Stimulated activated CD4-positive, alpha-beta T cell treated with anti-CD3 and anti-CD28 coated beads, Interleukin-12 subunit alpha, Interleukin-12 subunit beta, amount 100 ng/mL, for 24 hours (primary cell): ENCODE data around the gene CD38.
"Not testable (repeated sequence)": the region's sequence is repeated elsewhere in the genome, so short reads cannot be mapped to it uniquely, and the experiment has no call there.

Experiments
- DNase-seq, 2 experiments: peaks; one replicate each; pipeline ENCODE4 v3.0.0-alpha.2; 2020; ENCODE audit warnings: low read depth in 2 of 2

Gene CD38

DNA sequence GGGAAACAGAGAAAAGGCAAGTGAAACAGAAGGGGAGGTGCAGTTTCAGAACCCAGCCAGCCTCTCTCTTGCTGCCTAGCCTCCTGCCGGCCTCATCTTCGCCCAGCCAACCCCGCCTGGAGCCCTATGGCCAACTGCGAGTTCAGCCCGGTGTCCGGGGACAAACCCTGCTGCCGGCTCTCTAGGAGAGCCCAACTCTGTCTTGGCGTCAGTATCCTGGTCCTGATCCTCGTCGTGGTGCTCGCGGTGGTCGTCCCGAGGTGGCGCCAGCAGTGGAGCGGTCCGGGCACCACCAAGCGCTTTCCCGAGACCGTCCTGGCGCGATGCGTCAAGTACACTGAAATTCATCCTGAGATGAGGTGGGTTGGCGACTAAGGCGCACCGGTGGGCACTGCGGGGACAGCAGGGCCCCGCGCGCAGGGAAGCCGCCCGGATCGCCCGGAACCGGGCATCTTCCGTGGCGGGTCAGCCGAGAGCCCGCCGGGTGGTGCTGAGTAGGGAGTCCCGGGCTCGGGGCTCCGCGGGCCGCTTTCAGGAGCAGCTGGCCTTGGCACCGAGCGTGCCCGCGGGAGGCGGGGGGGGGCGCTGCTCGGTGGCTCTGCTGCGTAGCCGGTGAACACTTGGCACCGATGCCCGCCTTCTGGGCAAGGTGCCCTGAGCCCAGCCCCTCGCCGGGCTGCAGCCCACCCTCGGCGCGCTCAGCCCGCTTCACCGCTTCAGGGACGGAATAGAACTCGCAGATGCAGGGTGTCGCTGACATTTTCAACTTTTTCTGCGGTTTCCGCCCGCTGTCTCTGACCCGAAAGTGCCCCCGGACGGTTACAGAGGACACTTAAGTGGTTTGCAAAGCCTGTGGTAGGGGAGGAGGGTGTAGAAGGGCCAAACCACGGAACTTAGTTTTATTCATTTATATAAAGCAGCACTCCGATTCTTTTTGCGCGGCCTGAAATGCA, at the start of gene CD38:
TSS of gene CD38 (plus strand) at position 40 of the 953 bp plus-strand sequence. CDS start at position 127, 87 bp downstream.
- DNase-seq = peak; percentile 39 to 45

DNA sequence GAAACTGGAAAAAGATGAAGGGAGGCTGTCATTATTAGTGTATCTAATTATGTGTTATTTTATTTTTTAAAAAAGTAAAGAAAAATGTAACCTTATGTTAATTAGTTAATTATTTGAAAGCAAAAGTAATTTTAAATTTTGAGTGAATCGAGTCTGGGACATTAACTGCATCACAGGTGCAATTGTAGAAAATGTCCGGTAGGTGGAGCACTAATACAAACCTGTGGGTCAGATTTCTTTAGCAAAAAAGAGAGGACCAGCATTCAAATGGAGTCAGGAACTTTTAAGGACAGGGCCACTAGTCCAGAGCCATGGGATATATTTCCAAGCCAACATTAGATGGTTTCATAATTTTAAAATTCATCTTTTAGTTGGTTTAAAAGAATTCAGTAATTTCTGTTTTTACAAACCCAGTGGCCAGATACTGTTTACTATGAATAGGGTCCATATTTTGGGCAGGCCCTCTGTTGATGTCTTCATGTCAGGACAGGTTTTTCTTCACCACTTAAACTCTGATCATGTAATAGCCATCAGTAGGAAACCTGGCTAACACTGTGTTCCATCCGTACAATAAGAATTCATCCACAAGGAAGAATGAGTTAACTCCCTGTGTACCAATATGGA, 48.1 kb upstream of the CD38 start:
- DNase-seq = peak in 1 of 2 experiments; percentile 4

DNA sequence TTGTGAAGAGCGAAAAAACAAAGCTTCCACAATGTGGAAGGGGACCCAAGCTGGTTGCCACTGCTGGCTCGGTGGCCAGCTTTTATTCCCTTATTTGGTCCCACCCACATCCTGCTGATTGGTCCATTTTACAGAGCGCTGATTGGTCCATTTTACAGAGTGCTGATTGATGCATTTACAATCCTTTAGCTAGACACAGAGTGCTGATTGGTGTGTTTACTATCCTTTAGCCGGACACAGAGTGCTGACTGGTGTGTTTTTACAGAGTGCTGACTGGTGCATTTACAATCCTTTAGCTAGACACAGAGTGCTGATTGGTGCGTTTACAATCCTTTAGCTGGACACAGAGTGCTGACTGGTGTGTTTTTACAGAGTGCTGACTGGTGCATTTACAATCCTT, 45.1 kb upstream of the CD38 start:
- DNase-seq = not testable (repeated sequence)

DNA sequence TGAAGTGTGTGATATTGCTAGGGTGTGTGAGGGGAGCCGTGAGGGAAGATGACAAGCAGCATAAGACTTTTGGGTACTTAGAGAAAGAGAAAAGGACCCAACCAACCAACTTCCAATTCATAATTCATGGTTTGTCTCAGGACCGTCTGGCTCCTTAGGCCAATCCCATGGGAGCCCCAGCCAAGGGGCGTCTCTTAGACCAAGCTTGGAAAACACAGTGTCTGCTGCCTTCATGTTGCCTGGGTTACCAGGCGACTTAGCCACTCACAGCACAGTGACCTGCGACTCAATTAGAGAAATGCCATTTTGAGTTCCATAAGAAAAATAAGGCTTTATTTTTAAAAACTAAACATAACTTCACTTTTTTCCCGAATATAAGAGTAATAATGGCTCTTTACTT, 42.6 kb upstream of the CD38 start:
- DNase-seq = no peak

DNA sequence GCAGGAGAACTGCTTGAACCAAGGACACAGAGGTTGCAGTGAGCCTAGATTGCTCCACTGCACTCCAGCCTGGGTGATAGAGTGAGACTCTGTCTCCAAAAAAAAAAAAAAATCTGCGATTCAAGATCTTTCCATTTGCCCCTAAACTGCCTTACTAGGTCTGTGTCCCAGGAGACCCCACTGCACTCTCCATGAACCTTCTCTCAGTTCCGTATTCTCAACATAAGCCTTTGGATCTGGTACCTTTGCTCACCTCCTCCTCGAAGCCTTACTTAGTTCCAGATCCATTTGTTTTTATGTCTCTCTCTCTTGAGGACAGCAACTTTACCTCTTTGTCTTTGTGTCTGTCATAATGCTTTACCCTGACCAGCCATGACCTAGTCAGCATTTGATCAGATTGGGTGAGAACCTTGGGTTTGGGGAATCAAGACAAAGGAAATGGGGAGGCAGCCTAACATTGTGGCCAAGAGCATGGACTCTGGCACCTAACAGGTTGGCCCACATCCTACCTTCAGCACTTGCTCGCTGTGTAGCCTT, 41.5 kb upstream of the CD38 start:
- no peak for DNase-seq

DNA sequence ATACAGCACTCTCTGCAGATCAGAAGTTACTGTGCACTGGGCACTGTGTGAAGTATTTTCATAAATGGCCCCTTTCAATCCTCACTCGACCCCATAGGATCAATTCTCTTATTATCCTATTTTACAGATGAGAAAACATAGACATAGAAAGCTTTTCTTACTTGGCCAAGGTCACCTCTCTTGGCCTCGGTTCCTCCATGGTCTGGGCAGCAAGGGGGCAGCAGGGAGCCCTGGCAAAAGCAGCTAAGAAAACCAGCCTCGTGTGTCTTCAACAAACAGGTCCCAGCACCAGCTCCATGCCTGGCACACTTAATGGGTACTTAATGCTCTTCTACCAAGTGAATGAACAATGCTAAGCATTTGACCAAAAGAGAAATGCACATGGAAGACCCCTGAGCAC, 40.9 kb upstream of the CD38 start:
- no peak for DNase-seq

DNA sequence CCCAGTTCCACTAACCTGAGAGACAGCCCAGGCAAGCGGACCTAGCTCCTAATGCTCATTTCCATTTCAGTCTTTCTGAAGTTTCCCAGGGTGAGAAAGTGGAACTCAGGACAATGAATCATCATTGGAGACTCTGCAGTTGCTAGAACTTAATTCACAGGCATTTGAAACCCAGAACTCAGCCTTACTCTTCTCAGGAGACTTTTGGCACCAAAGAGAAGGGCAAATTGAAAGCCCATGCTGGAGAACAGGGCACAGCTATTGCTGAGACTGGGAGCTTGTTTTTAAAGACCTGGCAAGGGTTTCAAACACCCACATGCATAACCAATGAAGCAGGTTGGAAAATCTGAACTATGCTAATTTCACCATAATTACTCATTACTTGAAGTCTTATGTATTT, 39.3 kb upstream of the CD38 start:
- peak in 1 of 2 experiments; percentile 16 for DNase-seq

DNA sequence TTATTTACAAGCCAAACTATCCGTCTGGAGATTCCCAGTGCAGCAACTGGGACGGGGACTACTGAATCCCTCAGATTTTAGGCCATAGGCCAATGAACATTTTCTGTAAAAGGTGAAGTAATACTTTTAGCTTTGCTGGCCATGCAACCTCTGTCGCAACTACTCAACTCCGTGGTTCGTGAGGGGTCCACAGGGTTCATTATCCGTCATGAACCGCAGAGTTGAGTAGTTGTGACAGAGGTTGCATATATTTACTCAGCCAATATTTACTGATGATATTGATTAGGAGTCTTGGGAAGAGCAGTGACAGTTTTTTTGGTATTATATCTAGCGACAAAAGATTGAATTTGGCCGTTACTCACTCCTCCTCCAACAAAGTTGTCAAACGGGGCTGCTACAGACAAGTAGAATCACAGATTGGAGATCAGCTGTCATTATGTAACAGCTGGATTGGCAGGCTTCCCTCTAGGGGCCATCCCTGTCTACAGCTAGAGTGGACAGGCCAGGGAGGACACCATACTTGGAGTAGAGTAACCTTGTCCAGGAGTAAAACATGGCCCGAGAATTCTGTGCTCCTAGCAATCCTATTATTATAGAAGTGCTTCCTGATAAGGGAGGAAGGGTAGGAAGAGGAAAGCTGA, 37.2 kb upstream of the CD38 start:
- no peak for DNase-seq

DNA sequence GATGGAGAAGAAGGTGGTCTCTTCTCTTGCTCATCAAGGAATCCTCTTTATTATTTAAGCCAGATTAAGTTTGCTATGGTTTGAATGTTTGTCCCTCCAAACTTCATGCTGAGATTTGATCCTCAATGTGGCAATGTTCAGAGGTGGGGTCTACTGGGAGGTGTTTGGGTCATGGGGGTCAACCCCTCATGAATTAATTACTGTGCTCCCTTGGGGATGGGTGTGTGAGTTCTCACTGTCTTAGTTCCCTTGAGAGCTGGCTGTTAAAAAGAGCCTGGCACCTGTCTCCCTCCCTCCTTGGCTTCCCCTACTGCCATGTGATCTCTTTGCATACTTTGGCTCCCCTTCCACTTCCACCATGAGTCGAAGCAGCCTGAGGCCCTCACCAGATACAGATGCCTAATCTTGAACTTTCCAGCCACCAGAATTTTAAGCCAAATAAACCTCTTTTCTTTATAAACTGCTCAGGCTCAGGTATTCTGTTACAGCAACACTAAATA, 36.0 kb upstream of the CD38 start:
- DNase-seq = no peak

DNA sequence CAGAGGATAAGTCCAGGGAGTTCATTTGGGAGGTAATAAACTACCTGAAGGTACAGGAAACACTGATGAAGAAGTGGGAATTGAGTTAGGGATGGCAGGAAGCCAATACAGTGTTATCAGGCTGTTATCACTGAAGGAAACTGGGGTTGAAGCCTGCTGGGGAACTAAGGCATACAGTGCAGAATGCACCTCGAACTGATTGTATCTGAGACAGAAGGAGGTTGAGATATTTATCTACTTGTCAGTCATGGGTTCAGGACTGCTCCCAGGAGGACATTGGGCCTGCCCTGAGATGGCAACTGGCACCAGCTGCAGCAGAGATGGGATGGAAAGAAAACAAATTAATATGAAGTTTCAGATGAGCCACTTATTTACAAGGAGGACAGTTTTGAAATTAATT, 35.5 kb upstream of the CD38 start:
- DNase-seq = no peak

DNA sequence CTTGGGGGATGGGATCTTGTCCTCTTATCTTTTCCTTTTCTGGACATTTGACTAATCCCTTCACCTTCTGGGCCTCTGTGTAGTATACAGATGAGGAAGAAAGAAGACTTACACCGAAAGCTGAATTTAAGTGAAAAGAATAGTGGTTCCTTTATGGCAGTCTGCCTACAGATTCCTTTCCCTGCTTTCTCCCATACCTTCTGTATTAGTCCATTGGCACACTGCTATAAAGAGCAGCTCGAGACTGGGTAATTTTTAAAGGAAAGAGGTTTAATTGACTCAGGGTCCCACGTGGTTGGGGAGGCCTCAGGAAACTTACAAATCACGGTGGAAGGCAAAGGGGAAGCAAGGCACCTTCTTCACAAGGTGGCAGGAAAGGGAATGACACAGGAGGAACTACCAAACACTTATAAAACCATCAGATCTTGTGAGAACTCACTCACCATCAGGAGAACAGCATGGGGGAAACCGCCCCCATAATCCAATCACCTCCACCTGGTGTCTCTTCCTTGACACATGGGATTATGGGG, 34.0 kb upstream of the CD38 start:
- no peak for DNase-seq

DNA sequence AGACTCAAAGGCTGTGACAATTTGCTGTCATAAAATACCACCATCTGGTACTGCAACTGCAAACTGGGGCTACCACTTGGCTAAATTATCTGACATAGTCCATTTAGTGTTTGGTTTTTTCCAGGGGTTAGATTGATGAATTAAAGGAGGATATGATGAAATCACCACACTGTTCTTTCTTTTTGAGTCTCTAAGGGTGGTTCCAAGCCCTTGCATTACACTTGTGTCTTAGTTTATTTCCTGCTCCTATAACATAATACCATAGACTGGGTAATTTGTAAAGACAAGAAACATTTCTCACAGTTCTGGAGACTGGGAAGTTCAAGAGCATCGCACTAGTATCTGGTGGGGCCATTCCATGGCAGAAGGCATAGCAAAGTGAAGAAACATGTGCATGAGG, 32.0 kb upstream of the CD38 start:
- no peak for DNase-seq

DNA sequence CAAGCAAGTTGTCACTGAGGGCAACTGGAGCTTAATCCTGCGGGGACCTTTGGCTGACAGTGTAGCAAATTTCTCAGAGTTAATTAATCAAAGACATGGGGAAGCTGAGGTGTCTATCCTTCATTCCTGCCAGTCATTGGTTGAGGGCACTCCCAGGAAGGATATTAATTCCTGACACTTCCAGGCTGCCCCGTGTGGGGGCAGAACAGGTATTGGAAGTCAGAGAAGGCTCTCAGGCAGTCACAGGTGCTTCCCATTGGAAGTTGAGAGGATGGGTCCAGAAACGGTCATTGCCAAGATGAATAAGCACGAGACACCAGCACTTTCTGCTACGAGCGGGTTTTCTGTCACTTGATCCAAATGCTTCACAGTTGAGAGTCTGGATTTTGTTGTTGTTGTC, 29.1 kb upstream of the CD38 start:
- no peak for DNase-seq

DNA sequence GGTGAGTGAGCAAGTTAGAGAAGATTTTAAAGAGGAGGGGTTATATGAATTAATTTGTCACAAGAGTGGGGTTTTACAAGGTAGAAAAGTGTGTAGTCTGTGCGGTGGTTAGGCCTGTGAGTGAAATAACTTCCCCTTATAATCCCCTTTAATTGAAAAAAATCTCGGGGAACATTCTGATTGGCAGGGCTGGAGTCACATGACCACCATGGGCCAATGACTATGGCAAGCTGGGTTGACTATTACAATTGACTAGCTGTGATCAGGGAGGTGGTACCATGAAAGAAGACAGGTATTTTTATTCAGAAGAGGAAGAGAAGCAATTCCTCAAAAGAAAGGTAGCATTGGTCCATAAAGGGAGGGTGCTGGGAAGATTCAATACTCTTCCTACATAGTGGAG, 27.0 kb upstream of the CD38 start:
- no peak for DNase-seq

DNA sequence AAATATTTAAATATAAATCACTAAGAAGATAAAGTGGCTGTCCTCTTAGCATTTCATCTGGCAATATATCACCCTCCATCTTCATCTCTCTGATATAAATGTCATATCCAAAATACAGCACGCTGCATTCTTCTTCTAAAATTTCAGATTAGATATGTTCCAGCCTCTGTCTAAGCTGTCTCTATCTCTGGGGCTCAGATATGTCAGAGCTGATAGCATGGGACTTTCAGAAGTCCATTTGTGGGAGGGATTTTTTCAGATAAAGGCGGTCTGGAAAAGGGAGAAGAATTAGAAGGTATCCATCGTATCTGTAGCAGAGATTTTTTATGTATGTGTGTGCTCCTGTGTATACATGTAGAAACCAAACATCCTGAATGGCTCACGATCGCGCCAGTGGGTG, 25.0 kb upstream of the CD38 start:
- no peak for DNase-seq

DNA sequence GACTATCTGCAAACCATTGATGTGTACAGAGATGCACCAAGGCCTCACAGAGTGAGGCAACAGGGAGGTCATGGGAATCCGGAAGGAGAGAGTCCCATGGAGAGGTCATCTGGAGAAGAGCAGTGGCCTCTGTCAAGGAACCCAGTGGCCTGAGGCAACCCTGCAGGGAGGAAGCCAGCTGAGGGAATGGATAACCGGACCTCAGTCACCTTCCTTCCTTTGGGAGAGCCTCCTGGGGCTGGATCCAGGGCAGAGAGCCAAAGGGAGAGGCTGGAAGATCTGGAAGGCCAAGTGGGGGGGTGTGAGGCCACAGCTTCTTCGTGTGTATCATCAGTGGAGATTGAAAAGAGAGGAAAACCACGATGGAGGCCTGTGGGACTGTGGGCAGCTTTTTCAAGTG, 24.3 kb upstream of the CD38 start:
- no peak for DNase-seq

DNA sequence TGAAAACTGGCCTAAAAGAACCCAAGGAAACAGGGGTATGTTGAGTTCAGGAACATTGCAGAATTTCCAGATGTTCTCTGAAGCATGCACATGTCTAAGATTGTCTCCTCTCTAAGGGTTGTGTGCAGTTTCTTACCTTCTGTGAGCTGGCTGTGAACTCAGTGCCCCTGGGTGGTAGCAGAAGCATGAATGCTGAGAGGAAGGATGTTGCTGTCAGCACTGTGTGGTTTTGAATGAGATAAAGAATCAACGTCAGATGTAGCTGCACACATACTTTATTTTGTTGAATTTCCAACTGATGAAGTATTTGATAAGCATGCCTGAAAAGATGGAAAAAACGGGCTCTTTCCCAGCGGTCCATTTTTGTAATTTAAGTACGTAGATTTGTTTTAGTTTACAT, 23.8 kb upstream of the CD38 start:
- DNase-seq = peak in 1 of 2 experiments; percentile 20

DNA sequence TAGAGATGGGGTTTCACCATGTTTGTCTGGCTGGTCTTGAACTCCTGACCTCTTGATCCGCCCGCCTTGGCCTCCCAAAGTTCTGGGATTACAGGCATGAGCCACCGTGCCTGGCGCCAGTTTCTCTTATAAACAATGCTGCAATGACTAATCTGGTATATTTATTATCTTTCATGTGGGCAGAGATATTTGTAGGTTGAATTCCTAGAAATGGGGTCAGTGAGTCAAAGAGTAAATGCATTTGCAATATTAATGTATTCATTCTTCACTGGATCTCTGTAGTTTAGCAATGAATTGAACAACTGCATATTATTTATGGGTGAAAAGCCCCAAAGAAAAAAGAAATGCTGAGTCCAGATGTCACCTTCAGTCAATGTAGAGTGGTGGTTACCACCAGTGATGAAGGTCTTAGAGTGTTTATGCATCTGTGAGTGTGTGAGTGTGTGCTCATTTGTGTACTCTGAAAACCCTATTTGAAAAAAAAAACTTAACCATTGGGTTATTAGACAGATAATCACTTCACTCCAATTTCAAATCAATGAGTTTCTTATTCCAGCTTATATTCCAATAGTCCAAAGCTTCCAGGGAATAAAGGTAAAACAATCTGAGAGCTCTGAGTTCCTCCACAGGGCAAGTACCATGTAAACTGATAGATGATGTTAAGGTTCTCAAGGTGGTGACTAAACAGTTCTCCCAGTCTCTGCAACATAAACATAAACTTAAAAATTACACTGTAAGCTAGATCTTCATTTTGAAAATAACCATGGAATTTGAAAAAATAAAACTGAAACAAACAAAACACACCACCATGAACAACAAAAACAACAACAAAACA, 22.6 kb upstream of the CD38 start:
- DNase-seq = peak; percentile 46 to 53

DNA sequence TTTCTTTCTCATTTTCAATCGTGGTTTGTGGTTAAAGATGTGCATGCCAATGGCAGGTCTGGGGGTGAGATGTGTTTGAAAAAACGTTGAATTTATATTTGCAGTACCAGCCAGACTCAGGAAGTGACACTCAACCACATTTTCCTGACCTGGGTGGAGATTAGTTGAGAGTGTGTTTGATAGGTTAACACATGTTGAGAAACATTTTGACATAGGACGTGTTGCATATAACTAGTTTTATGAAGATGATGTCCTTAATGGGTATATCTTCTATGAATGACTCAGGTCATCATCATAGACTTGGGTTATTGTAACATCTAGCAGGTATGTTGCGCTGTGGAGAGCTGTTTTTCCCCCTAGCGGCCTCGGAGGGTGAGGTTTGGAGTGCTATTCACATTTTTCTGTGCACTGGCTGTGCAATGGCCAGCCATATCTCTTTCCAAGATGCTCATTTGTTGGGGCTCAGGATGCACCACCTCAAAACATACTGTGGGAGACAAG, 21.7 kb upstream of the CD38 start:
- DNase-seq = peak; percentile 61 to 72

DNA sequence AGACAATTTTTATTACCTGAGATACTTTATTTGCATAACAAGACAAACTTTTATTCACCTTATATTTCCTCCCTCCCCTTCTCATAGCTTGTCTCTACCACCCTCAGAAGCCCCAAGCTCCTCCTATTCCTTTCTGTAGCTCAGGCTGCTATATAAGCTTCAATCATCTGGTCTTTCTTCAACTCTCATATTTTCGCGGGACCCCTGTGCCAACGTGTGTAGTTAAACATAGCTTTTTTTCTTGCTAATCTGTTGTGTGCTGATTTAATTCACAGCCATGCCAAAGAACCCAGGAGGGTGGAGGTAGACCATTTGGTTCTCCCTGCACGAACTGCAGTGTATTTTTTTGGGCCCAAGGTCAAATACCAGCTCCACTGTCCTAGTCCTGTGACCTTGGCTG, 21.1 kb upstream of the CD38 start:
- no peak for DNase-seq

DNA sequence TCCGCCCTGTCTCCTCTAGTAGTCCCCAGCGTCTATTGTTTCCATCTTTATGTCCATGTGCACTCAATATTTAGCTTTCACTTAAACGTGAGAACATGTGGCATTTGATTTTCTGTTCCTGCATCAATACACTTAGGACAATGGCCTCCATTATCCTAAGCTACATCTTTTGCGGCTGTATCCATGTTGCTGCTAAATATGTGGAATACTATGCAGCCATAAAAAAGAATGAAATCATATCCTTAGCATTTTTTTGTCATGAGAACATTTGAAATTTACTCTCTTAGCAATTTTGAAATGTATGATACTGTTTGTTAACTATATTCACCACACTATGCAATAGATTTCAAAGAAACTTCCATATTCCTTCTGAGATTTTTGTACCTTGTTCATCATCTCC, 19.8 kb upstream of the CD38 start:
- no peak for DNase-seq
